GM23338 (cell line): ENCODE results near the gene KCNE1. TPM values are rescaled to one million over a fixed set of nuclear protein-coding genes. Genes with fewer than 3 reads are reported as not detected.

Source experiments
- ATAC-seq: fragments of 200-7000 bp; cut with Tn5 transposase; 3 replicates; pipeline ENCODE4 v1.9.1; 2020
- DNase-seq: peaks from one replicate; pipeline ENCODE4 v3.0.0-alpha.2; 2015; ENCODE audit warnings: low spot score
- H2AFZ ChIP-seq: fragments of 200-600 bp; sonication (generic); 2 replicates; pipeline ENCODE4 v1.8.0; 2016; ENCODE audit warnings: antibody characterized with exemption, mild to moderate bottlenecking, moderate library complexity
- H3F3A ChIP-seq: fragments of 200-600 bp; sonication (generic); replicated peaks from 2 replicates; pipeline ENCODE4 v1.8.0; 2017; ENCODE audit warnings: antibody characterized with exemption, mixed run types, low read depth
- H3K27ac ChIP-seq: fragments of 200-600 bp; sonication (generic); 2 replicates; pipeline ENCODE4 v1.6.1; 2016; ENCODE audit warnings: low read depth
- H3K27me3 ChIP-seq: fragments of 200-600 bp; sonication (generic); 2 replicates; pipeline ENCODE4 v1.8.0; 2016; ENCODE audit warnings: mild to moderate bottlenecking, mixed run types, moderate library complexity; ENCODE audit not compliant: insufficient read depth
- H3K36me3 ChIP-seq: fragments of 200-600 bp; sonication (generic); 2 replicates; pipeline ENCODE4 v1.8.0; 2016; ENCODE audit warnings: mild to moderate bottlenecking; ENCODE audit not compliant: insufficient read depth
- H3K4me1 ChIP-seq: fragments of 200-600 bp; sonication (generic); 2 replicates; pipeline ENCODE4 v1.8.0; 2016; ENCODE audit warnings: mild to moderate bottlenecking, moderate library complexity; ENCODE audit not compliant: insufficient read depth
- H3K4me2 ChIP-seq: fragments of 200-600 bp; sonication (generic); 2 replicates; pipeline ENCODE4 v1.7.1; 2017; ENCODE audit warnings: mixed run types
- H3K4me3 ChIP-seq: fragments of 200-600 bp; sonication (generic); 2 replicates; pipeline ENCODE4 v1.6.1; 2016; ENCODE audit warnings: mixed run types
- H3K79me2 ChIP-seq: fragments of 200-600 bp; sonication (generic); replicated peaks from 2 replicates; pipeline ENCODE4 v1.8.0; 2017; ENCODE audit warnings: mild to moderate bottlenecking; ENCODE audit not compliant: insufficient read depth
- H3K9me2 ChIP-seq: fragments of 200-600 bp; sonication (generic); 2 replicates; pipeline ENCODE4 v1.8.0; 2017; ENCODE audit not compliant: insufficient read depth
- H4K20me1 ChIP-seq: fragments of 200-600 bp; sonication (generic); replicated peaks from 2 replicates; pipeline ENCODE4 v1.8.0; 2017; ENCODE audit warnings: mild to moderate bottlenecking; ENCODE audit not compliant: insufficient read depth
- H3K27ac Mint-ChIP-seq: 2 replicates; pipeline ENCODE4 v1.8.0; 2020; ENCODE audit warnings: inconsistent platforms, mild to moderate bottlenecking, moderate library complexity, mixed read lengths
- H3K27me3 Mint-ChIP-seq: 3 replicates; pipeline ENCODE4 v1.8.0; 2022; ENCODE audit warnings: low read depth, mild to moderate bottlenecking, moderate library complexity, mixed read lengths, inconsistent platforms; ENCODE audit not compliant: insufficient read depth, poor library complexity
- H3K36me3 Mint-ChIP-seq: 3 replicates; pipeline ENCODE4 v1.8.0; 2021; ENCODE audit warnings: low read depth, mild to moderate bottlenecking, inconsistent platforms, moderate library complexity, mixed read lengths
- H3K4me1 Mint-ChIP-seq: 3 replicates; pipeline ENCODE4 v1.8.0; 2020; ENCODE audit warnings: mild to moderate bottlenecking, inconsistent platforms, mixed read lengths
- H3K4me3 Mint-ChIP-seq: 3 replicates; pipeline ENCODE4 v1.8.0; 2021; ENCODE audit warnings: moderate library complexity, mild to moderate bottlenecking, inconsistent platforms, mixed read lengths
- H3K9me3 Mint-ChIP-seq: 3 replicates; pipeline ENCODE4 v1.8.0; 2020; ENCODE audit warnings: moderate library complexity, mild to moderate bottlenecking, inconsistent platforms, mixed read lengths
- CREB1 ChIP-seq: fragments of 250-450 bp; sonication (Bioruptor Pico); IDR thresholded peaks from 2 replicates; pipeline ENCODE4 v1.5.0; 2020; ENCODE audit warnings: low read depth, mild to moderate bottlenecking, moderate library complexity
- EZH2 ChIP-seq: fragments of 200-600 bp; sonication (generic); IDR thresholded peaks from one replicate; pipeline ENCODE4 v1.8.0; 2017; ENCODE audit warnings: antibody characterized with exemption, mild to moderate bottlenecking, low read depth; ENCODE audit not compliant: unreplicated experiment
- EZH2phosphoT487 ChIP-seq: fragments of 200-600 bp; sonication (generic); IDR thresholded peaks from one replicate; pipeline ENCODE4 v1.8.1; 2018; ENCODE audit warnings: antibody characterized with exemption; ENCODE audit not compliant: unreplicated experiment
- NANOG ChIP-seq: IDR thresholded peaks from 2 replicates; pipeline ENCODE4 v1.6.1; 2016; ENCODE audit warnings: antibody characterized with exemption, borderline replicate concordance
- POLR2AphosphoS5 ChIP-seq: IDR thresholded peaks from 2 replicates; pipeline ENCODE4 v1.6.1; 2016; ENCODE audit warnings: antibody characterized with exemption, low read depth
- STAT1 ChIP-seq: IDR thresholded peaks from one replicate; pipeline ENCODE4 v1.6.1; 2016; ENCODE audit warnings: antibody characterized with exemption; ENCODE audit not compliant: unreplicated experiment
- ZNF114 ChIP-seq: fragments of 250-450 bp; sonication (Bioruptor Pico); IDR thresholded peaks from 2 replicates; pipeline ENCODE4 v1.5.0; 2020; ENCODE audit warnings: mild to moderate bottlenecking, moderate library complexity
- ZNF331 ChIP-seq: fragments of 250-450 bp; sonication (Bioruptor Pico); IDR thresholded peaks from 2 replicates; pipeline ENCODE4 v1.5.0; 2020; ENCODE audit warnings: low read depth, mild to moderate bottlenecking, moderate library complexity
- ZNF462 ChIP-seq: fragments of 250-450 bp; sonication (Bioruptor Pico); IDR thresholded peaks from 2 replicates; pipeline ENCODE4 v1.5.0; 2020; ENCODE audit warnings: mild to moderate bottlenecking, moderate library complexity
- polyA plus RNA-seq: library from polyadenylated mRNA; unstranded; fragments of >200 nt; fragmentation: Nextera tagmentation; extraction: Ambion mirVana; gene quantifications from 2 replicates; pipeline ENCODE4 v1.2.1, GENCODE V29; 2016
- total RNA-seq: library from RNA; depleted of rRNA; stranded (reverse); fragments of >200 nt; shearing (Covaris generic); gene quantifications from 2 replicates; pipeline ENCODE4 v1.2.3, GENCODE V29; 2014

Gene KCNE1
- total and polyA plus RNA-seq, 2 experiments from 2014 or later, result 0.07 TPM; not detected in 1

- TF ChIP-seq ZNF462 (CRISPR knock-in tag), result no peak
- no peak for TF ChIP-seq EZH2phosphoT487
Observed at GRCh38 chr21:34501716-34502115, 10.3 kb downstream of the KCNE1 start (continued).

- Histone ChIP-seq H2AFZ (no peak overlapping the region), H3K4me1 (no peaks in the 10 kb centered on the region), H4K20me1 (no peaks in the 10 kb centered on the region), H3K36me3 (no peaks in the 10 kb centered on the region), H3F3A (no peaks in the 10 kb centered on the region), H3K79me2 (no peaks in the 10 kb centered on the region), H3K9me2 (peaks cover 12% of the 10 kb centered on the region; the same call in 1 of the 2 replicates), H3K4me3 (no peak overlapping the region), H3K4me2 (no peak overlapping the region), H3K27ac (no peak overlapping the region), H3K27me3 (no peaks in the 10 kb centered on the region)
- no peaks in the 10 kb centered on the region for H3K36me3 Mint-ChIP-seq
- H3K9me3 Mint-ChIP-seq, result peaks cover 20% of the 10 kb centered on the region; the same call in 2 of the 3 replicates
- peaks cover 3% of the 10 kb centered on the region for H3K27me3 Mint-ChIP-seq
- no peak for ATAC-seq
- H3K27ac Mint-ChIP-seq, result no peak overlapping the region
- no peak for DNase-seq
- H3K4me1 Mint-ChIP-seq, result no peaks in the 10 kb centered on the region
- no peak overlapping the region for H3K4me3 Mint-ChIP-seq
- TF ChIP-seq POLR2AphosphoS5, result no peak
- TF ChIP-seq STAT1, result no peak
- TF ChIP-seq ZNF331 (CRISPR knock-in tag), result no peak
- no peak for TF ChIP-seq NANOG
- TF ChIP-seq ZNF114 (CRISPR knock-in tag), result no peak
- no peak for TF ChIP-seq EZH2
- no peak for TF ChIP-seq EZH2phosphoT487
- TF ChIP-seq ZNF462 (CRISPR knock-in tag), result no peak
- no peak for TF ChIP-seq CREB1 (CRISPR knock-in tag)
Observed at GRCh38 chr21:34500191-34500590, 11.8 kb downstream of the KCNE1 start.
